ENCODE results near the gene MRPL57.

The MRPL57 gene

DNA sequence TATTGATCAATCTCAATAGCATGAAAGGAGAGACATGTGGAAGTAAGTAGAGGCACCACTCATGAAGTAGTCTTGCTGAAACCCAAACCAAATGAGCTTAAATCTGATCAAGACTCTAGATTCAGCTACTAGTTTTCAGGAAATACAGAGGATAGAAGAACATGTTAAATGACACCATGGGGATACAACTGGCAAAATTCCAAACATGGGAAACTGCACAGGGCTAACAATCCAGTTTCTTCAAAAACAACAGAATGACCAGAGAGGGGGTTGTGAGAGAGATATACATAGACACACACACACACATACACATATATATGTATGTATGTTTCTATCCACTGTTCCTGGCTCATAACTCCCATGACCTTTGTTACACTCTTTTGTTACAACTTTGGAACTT, 44.8 kb downstream of the MRPL57 start:
- DNase-seq (ENCODE audit: low spot score) = no peak
- TF ChIP-seq, protein P1, sequence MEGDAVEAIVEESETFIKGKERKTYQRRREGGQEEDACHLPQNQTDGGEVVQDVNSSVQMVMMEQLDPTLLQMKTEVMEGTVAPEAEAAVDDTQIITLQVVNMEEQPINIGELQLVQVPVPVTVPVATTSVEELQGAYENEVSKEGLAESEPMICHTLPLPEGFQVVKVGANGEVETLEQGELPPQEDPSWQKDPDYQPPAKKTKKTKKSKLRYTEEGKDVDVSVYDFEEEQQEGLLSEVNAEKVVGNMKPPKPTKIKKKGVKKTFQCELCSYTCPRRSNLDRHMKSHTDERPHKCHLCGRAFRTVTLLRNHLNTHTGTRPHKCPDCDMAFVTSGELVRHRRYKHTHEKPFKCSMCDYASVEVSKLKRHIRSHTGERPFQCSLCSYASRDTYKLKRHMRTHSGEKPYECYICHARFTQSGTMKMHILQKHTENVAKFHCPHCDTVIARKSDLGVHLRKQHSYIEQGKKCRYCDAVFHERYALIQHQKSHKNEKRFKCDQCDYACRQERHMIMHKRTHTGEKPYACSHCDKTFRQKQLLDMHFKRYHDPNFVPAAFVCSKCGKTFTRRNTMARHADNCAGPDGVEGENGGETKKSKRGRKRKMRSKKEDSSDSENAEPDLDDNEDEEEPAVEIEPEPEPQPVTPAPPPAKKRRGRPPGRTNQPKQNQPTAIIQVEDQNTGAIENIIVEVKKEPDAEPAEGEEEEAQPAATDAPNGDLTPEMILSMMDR (IDR thresholded peaks at IDR 0.05; ENCODE audit: extremely low read depth, missing control alignments) = no peak

DNA sequence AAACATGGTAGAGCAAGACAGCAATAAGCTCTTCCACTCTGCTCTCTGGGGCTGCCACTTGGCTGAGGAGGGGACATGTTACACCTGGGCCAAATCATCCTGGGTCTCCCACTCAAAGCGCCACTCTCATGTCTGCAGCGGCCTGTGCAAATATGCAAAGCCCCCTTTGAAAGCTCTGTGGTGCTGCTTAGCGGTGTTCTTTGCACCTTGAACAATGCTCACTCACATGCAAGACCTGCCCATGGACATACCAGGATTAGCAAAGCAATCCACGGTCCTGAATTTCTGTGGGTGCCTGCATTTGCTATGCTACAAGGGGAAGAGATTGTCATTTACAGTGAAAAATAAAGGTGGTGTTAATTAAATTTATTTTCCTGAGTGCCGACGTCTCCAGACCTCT, 48.6 kb downstream of the MRPL57 start:
- TF ChIP-seq, protein P1 (IDR thresholded peaks at IDR 0.05; ENCODE audit: extremely low read depth, missing control alignments) = no peak
- DNase-seq (ENCODE audit: low spot score) = no peak

DNA sequence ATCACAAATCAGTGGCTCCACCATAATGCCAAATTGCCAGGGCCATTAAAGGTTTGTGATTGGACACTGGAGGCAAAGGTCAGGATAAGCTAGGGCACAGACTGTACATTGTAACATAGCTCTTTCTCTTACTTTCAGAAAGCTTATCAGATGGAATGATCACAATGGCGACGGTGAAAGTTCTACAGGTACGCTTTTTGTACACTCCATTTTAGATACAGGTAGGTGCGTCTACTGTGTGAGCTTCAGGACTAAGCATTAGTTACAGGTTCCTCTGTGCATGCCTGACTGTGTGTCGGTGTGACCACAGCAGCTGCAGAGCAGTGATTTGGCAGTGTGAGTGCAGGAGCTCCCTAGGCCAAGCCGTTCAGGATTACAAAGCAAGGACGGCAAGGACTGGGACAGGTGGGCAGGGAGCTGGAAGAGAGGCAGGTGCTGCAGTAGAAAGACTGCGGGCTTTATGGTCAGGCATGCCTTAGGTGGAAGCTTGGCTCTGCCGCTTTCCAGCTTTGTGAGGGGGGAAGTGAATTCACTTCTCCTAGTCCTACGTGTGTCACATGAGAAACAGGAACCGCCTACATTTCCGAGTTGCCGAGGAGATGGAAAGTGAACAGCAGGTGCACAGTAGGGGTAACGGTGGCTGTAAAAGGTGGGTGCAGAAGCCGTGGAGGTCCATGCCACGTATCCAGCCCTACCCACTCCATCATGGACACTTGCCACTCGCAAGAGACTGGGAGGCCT, 49.6 kb downstream of the MRPL57 start:
- no peak for DNase-seq (ENCODE audit: low spot score)

DNA sequence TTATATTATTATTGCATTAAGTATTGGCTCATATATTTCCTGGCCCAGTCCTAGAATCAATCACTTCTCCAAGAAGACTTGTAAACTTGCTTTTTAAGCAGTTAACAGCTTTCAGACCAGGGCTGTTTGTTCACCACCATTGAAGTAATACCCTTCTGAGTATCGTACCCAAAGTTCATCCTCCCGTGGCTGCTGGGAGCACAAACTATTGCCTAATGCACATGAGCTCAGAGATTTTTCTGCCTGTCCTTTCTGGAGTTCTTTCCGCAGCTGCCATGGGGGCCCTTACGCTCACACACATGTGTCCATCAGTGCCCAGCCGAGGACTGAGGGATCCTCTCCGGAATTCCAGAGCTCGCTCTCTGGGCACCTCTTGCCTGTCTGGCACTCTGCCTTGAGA, 51.5 kb downstream of the MRPL57 start:
- DNase-seq (ENCODE audit: low spot score) = no peak
- TF ChIP-seq, protein P1 (IDR thresholded peaks at IDR 0.05; ENCODE audit: extremely low read depth, missing control alignments) = no peak

More for the DNA sequence above, 49.6 kb downstream of the MRPL57 start:
- TF ChIP-seq, protein P1 (IDR thresholded peaks at IDR 0.05; ENCODE audit: extremely low read depth, missing control alignments) = no peak
